HG03196 (cell line): ENCODE measurements around the gene CTCF.

Experiments
- ATAC-seq: cut with Tn5 transposase; IDR thresholded peaks from one replicate; pipeline ENCODE4 v1.9.1; 2021; ENCODE audit not compliant: unreplicated experiment

Gene CTCF

DNA sequence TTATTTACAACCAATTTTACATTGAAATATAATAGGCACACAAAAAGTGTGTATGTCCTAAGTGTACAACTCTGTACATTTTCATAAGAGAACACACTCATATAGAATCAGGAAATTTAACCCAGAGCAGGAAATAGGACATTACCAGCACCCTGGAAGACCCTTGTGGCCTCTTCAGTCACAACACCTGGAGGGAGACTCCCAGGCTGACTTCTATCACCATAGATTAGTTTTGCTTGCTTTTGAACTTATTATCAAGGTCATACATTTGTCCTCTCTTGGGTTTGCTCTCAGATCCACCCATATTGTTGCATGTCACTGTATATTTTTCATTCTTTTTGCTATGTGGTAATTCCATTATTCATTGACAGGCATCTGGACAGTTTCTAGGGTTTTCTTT is 27.9 kb upstream of the CTCF start:
- ATAC-seq, result no peak

DNA sequence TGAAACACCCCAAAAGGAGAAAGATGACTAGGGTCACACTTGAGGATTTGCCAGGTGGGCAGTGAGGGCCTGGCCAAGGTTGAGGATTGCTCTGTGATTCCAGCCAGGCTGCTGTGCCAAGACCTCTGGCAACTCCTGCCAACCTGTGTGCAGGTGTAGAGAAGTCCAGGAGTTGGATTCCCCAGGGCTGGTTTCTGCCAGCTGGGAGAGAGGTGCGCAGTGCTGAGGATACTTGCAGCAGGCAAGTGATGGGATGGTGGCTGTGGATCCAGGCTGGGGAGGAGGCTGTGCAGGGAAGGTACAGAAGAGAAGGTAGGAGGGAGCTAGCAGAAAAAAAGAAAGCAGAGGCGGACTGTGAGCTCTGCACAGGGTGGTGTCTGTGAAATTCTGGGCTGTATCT is 27.1 kb upstream of the CTCF start:
- no peak for ATAC-seq

DNA sequence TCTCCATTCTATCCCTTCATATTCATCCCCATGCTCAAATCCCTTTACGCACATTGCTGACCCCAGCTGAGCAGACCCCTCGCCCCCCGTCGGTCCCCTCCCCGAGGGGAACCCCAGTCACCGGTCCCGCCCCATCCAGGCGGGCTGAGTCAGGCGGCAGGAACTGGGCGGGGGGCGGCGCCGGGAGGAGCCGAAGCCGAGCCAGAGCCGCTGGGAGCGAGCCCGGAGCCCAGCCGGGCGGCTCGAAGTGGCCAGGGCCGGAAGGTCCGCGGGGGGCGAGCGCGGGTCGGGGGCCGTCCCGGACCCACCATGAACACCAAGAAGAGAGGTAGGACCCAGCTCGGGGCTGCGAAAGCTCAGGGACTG is 25.1 kb upstream of the CTCF start:
- peak; percentile 36 for ATAC-seq

DNA sequence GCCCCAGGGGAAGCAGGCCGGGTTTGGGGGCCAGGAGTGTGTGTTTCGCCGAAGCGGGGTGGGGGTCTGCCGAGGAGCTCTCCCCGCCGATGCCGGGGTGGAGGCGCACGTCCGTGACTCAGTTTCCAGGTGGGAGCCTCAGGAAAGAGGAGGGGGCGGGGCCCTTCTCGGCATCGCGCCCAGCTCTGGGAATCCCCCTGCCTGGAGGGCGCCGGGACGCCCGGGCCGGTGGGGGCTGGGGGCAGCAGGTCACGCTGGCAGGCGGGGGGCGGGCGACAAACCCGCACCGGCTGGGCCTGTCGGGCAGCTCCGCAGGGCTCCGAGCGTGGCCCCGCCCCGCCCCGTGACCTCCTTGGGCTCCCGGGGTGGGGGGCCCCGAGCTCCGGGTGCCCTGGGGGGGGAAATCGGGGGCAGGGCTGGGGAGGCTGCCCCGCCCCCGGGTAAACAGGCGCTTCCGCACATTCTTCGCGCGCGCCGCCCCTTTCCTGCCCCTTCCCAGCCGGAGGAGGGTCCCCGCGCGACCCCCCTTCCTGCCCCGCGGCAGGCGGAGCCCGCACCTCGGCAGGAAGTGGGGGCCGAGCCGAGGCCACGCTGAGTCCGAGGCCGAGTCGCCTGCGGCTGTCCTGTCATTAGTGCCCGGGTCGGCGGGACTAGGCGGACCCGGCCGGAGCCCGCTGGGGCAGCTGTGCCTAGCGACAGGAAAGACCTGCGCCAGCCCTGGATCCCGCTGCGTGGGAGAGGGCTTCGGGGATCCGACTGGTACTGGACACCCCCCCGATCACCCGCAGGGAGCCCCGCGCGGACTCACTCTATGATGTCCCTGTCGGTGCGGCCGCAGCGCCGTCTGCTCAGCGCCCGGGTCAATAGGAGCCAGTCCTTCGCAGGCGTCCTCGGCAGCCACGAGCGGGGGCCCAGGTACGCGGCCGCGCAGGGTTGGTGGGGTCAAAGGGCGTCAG is 24.4 kb upstream of the CTCF start:
- peak; percentile 37 for ATAC-seq

DNA sequence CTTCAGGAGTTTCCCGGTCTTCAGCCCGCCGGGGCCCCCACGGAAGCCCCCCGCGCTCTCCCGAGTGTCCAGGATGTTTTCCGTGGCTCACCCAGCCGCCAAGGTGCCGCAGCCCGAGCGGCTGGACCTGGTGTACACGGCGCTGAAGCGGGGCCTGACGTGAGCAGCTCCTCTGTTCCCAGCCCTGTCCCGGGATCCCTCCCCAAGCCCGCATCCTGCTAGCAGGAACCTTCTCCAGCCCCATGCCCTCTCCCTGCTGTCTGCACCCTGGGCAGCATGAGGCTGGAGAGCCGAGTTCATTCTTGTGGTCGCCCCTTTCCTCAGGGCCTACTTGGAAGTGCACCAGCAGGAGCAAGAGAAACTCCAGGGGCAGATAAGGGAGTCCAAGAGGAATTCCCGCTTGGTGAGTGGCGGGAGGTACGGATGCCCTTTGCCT is 23.6 kb upstream of the CTCF start:
- ATAC-seq, result no peak

DNA sequence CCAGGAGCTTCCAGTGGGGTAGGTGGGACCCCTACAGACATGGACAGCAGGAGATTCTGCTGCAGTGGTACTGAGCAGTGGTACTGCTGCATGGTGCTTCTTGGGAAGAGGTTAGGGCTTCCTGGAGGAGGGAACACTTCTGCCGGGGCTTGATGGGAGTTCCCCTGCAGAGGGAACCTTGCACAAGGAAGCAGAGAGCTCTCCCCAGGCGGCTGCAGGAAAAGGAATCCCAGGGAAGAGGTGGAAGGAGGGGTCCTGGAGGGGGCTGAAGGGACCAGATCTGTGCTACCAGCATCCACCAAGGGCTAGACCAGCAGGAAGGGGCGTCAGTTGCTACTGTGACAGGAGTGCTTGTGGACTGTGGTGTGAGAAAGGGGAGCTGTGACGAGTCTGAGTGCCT is 23.1 kb upstream of the CTCF start:
- ATAC-seq, result no peak

DNA sequence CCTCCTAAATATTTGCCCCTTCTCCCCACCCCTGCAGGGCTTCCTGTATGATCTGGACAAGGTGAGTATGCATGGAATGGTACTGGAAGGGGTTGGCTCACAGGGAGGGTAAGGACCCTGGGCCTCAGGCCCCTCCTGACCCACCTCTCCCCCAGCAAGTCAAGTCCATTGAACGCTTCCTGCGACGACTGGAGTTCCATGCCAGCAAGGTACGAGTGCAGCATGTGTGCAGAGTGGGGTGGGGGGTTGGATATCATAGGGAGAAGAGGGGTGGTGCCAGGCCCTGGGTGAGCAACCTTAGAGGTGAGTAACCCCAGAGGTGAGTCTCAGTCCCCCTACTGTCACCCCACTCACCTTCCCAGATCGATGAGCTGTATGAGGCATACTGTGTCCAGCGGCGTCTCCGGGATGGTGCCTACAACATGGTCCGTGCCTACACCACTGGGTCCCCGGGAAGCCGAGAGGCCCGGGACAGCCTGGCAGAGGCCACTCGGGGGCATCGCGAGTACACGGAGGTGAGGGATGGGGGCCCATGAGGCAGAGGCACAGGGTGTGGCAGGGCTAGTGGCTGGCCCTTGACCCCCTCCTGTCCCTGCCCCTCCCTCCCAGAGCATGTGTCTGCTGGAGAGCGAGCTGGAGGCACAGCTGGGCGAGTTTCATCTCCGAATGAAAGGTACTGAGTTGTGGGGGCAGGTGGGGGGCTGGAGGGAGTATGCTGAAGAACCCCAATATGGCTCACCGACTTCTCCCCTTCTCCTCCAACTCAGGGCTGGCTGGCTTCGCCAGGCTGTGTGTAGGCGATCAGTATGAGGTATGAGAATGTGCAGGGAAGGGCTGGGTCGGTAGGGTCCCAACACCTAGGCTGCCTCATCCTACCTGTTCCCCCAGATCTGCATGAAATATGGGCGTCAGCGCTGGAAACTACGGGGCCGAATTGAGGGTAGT is 22.4 kb upstream of the CTCF start:
- no peak for ATAC-seq

DNA sequence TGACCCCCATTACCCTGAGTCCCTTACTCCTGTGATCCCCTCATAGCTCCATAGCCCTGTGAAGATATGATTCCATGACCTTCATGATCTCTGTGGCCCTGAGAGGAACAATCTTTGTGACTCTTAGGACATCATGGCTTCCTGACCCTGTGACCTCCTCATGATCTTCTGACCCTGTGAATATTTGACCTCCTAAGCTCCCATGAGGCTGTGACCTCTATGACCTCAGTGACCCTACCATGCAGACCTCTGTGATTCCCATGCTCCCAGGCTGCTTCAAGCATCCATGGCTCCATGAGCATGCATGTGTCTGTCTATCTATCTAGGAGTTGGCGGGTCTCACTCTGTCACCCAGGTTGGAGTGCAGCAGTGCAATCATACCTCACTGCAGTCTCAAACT is 21.6 kb upstream of the CTCF start:
- ATAC-seq, result no peak

DNA sequence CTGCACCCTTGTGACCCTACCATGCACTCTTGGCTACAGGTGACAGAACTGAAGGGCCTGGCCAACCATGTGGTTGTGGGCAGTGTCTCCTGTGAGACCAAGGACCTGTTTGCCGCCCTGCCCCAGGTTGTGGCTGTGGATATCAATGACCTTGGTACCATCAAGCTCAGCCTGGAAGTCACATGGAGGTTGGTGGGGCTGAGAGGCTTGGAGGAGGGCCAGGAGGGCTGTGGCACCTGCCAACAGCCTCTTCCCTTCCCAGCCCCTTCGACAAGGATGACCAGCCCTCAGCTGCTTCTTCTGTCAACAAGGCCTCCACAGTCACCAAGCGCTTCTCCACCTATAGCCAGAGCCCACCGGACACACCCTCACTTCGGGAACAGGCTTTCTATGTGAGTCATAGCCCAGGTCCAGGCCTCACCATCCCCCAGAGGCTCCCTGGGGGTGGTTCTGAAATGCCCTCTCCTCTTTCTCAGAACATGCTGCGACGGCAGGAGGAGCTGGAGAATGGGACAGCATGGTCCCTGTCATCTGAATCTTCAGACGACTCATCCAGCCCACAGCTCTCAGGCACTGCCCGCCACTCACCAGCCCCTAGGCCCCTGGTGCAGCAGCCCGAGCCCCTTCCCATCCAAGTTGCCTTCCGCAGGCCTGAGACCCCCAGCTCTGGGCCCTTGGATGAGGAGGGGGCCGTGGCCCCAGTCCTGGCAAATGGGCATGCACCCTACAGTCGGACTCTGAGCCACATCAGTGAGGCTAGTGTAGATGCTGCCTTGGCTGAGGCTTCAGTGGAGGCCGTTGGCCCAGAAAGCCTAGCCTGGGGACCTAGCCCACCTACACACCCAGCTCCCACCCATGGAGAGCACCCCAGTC is 20.7 kb upstream of the CTCF start:
- no peak for ATAC-seq

DNA sequence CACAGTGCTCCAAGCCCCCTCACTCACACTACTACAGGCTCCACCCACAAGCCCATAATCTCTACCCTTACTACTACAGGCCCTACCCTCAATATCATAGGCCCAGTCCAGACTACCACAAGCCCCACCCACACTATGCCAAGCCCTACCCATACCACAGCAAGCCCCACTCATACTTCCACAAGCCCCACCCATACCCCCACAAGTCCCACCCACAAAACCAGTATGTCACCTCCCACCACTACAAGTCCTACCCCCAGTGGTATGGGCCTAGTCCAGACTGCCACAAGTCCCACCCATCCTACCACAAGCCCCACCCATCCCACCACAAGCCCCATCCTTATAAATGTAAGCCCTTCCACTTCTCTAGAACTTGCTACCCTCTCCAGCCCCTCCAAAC is 19.9 kb upstream of the CTCF start:
- no peak for ATAC-seq

DNA sequence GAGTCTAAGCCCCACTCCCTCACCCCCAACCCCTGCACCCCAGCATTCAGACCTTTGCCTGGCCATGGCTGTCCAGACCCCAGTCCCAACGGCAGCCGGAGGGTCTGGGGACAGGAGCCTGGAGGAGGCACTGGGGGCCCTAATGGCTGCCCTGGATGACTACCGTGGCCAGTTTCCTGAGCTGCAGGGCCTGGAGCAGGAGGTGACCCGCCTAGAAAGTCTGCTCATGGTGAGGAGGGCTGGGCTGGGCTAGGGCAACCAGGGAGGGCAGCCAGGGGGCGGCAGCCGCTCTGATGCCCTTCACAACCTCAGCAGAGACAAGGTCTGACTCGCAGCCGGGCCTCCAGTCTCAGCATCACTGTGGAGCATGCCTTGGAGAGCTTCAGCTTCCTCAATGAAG is 19.3 kb upstream of the CTCF start:
- ATAC-seq, result no peak

DNA sequence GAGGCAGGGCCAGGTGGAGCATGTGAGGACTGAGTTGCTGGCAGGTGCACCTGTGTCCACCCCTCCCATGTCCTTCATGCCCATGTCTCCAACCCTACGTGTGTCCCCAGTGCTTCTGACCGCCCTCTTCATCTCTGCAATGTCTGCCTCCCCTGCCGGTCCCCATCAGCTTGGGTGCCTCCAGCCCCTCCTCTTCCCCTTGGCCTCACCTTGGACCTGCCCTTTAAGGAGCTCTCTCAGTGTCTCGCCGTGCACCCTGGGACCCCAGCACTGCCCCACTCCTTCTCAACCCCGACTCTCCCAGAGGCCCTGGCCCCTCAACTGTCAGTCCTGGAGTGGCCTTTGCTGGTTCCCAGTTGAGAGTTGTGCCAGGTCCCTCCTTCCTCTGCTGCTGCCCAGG is 18.7 kb upstream of the CTCF start:
- ATAC-seq, result no peak

DNA sequence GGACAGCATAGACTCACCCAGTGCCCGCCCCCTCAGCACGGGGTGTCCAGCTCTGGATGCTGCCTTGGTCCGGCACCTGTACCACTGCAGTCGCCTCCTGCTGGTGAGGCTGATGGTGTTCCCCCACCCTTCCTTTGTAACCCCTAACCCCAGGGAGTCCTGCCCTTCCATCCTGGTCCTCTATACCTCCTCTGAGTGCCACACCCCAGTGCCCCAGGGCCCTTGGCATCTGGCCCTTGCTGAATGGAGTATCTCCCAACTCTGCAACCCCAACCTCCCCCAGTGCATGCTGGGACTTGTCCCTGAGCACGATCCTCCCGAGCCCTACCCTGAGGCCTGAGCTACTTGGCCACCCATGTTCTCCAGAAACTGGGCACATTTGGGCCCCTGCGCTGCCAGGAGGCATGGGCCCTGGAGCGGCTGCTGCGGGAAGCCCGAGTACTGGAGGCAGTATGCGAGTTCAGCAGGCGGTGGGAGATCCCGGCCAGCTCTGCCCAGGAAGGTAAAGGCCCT is 17.9 kb upstream of the CTCF start:
- no peak for ATAC-seq

DNA sequence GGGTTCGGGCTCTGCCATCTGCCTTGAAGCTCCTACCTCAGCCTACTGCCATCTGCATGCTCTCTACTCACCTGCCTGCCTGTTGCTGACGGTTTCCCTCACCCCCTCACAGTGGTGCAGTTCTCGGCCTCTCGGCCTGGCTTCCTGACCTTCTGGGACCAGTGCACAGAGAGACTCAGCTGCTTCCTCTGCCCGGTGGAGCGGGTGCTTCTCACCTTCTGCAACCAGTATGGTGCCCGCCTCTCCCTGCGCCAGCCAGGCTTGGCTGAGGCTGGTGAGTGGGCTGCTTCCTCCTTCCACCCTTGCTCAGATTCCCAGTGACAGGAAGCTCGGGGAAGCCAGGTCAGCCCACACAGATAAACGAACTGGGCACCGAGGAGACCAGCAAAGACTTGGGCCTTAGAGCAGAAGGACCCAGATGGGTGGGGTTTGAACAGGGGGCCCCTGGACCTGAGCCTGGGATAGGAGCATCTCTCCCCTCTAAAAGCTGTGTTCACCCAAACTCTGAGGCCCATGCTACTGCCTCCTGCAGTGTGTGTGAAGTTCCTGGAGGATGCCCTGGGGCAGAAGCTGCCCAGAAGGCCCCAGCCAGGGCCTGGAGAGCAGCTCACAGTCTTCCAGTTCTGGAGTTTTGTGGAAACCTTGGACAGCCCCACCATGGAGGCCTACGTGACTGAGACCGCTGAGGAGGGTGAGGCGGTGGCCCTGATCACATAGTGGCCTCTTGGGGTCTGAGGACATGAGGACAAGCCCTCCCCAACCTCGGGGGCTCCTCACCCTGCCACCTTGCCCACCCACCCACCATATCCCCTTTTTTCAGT is 17.3 kb upstream of the CTCF start:
- ATAC-seq, result no peak

DNA sequence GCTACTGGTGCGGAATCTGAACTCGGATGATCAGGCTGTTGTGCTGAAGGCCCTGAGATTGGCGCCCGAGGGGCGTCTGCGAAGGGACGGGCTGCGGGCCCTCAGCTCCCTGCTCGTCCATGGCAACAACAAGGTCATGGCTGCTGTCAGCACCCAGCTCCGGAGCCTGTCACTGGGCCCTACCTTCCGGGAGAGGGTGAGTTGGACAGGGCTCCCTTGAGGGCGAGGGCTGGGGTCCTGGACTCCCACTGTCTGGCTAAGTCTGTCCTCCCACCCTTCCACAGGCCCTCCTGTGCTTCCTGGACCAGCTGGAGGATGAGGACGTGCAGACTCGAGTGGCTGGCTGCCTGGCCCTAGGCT is 16.7 kb upstream of the CTCF start:
- no peak for ATAC-seq

DNA sequence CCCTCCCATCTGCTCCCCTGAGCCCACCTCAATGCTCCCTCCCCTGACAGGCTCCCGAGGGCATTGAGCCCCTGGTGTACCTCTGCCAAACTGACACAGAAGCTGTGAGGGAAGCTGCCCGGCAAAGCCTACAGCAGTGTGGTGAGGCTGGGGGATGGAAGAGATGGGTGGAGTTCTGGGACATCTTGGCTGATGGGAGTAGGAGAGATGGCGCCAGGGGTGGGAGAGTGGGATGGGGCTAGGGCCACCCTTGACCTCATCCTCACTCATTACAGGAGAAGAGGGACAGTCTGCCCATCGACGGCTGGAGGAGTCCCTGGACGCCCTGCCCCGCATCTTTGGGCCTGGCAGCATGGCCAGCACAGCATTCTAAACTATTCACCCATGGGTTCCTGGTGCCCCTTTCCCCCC is 16.2 kb upstream of the CTCF start:
- no peak for ATAC-seq

DNA sequence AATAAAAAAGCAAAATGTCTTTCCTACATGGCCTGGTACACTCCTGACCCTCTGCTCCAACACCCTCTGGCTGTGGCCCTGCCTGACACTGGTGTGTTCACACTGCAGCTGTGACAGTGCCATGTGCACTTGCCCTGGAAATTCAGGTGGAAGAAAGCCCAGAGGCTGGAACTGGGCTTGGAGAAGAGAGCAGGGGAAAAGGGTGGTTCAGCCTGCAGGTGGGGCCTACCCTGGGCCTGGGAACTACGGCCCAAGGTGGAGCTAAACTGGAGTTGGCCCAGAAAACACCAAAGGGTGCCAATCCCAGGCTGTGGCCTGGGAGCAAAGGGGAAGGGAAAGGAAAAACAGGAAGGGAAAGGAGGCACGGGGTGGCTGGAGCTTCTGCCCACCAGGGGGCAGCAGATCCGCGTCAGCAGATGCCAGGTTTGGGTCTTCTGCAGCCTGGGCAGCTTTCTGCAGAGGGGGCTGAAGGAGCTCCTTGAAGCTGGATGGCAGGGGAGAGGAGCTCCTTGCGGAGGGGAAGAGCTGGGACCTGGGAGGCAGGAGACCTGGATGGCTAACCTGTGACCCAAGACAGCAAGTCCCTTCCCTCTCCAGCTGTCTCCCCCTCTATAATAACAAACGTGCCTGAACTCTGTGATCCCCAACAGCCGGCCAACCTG is 15.4 kb upstream of the CTCF start:
- ATAC-seq, result no peak

DNA sequence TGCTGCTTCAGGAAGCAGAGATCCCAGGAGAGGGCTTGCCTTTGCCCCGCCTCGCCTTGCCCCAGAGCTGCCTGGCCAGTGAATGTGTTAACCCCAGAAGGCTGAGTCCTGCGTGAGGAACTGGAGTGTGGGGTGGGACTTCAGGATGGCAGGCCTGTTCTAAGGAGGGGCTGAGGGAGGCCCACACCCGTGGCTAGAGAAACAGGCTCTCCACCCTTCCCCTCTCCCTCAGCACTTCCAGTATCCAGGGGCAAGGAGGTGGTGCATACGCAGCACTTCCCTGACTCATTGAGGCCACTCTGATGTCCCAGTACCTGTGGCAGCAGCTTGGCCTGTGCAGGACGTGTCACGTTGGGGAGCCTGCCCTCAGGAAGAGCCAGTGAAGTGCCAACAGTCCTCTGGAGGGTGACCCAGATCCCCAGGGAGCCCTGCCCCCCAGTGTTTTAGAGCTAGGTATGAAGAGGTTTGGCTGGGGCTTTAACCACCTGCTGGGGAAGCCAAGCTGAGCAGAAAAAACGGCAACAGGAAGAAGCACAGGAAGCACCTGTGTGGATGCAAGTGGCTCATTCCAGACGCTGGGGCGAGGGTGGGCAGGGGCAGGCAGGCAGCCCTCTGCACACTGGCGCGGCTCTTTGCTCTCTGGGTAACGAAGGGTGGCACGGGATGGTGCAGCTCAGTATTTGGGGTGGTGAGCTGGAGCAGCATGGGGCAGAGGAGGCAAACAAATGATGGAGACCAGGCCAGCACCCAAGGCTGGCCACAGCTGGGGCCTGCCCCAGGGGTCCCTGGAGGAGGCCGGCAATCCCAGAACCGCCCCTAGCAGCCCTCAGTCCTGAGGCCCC is 14.7 kb upstream of the CTCF start:
- no peak for ATAC-seq
